ENCODE data around the gene RIMKLA.

GRCh38 chr1:42432714-42433113 lies 52.1 kb downstream of the RIMKLA start:
- TF ChIP-seq CTCF (IDR thresholded peaks at IDR 0.05) (no peak), POLR2AphosphoS5 (IDR thresholded peaks at IDR 0.05) (no peak), POLR2A (IDR thresholded peaks at IDR 0.05) (no peak)
